ENCODE measurements around the gene ATP2A2. TPM values are rescaled to one million over a fixed set of nuclear protein-coding genes. Genes with fewer than 3 reads are reported as not detected.

ATP2A2 gene
- total RNA-seq, 4 donors from 2014 or later, result 116 to 238 (median 132) TPM

- ATAC-seq (ENCODE audit: low FRiP score), result no peak
- TF ChIP-seq CTCF (IDR thresholded peaks at IDR 0.05), result no peak
These were observed 1.3 kb downstream of the ATP2A2 start for GRCh38 chr12:110282300-110282860.

GRCh38 chr12:110282956-110283817, 2.1 kb downstream of the ATP2A2 start:
- ATAC-seq (ENCODE audit: low FRiP score) (no peak), DNase-seq (ENCODE audit: low spot score) (no peak)
- TF ChIP-seq CTCF (IDR thresholded peaks at IDR 0.05), result no peak

More at GRCh38 chr12:110282300-110282860, 1.3 kb downstream of the ATP2A2 start:
- no peak for DNase-seq (ENCODE audit: low spot score)

- DNase-seq (ENCODE audit: low spot score) (no peak), ATAC-seq (ENCODE audit: low FRiP score) (no peak)
- no peak for TF ChIP-seq CTCF (IDR thresholded peaks at IDR 0.05)
These were observed 3.5 kb downstream of the ATP2A2 start for GRCh38 chr12:110284597-110284996.

- no peak for ATAC-seq (ENCODE audit: low FRiP score)
- DNase-seq (ENCODE audit: low spot score), result no peak
- no peak for TF ChIP-seq CTCF (IDR thresholded peaks at IDR 0.05)
These were observed 5.6 kb downstream of the ATP2A2 start for GRCh38 chr12:110286623-110287022.

DNA sequence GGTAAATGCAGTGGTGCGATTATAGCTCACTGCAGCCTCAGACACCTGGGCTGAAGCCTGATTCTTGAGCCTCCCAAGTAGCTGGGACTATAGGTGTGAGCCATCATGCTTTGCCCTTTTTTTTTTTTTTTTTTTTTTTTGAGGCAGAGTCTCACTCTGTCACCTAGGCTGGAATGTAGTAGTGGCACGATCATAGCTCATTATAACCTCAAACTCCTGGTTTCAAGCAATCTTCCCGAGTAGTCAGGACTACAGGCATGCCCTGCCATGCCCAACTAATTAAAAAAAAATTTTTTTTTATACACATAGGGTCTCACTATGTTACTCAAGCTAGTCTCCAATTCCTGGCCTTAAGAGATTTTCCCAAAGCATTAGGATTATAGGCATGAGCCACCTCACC, 6.9 kb downstream of the ATP2A2 start:
- no peak for DNase-seq (ENCODE audit: low spot score)
- no peak for TF ChIP-seq CTCF (IDR thresholded peaks at IDR 0.05)

GRCh38 chr12:110289044-110289710, 8.1 kb downstream of the ATP2A2 start:
- DNase-seq (ENCODE audit: low spot score) (no peak), ATAC-seq (ENCODE audit: low FRiP score) (peak; percentile 60)
- no peak for TF ChIP-seq CTCF (IDR thresholded peaks at IDR 0.05)

More for the DNA sequence above, 6.9 kb downstream of the ATP2A2 start:
- ATAC-seq (ENCODE audit: low FRiP score), result no peak
